GM12892 (cell line): ENCODE results near the gene STXBP4.

Experiments
- POLR2A ChIP-seq: IDR thresholded peaks from 2 replicates; pipeline ENCODE4 v1.6.1; 2011; ENCODE audit warnings: low read depth, low read length, control low read depth
- POLR2AphosphoS5 ChIP-seq: IDR thresholded peaks from 2 replicates; pipeline ENCODE4 v1.6.1; 2011; ENCODE audit warnings: low read depth, low read length, control low read depth

DNA sequence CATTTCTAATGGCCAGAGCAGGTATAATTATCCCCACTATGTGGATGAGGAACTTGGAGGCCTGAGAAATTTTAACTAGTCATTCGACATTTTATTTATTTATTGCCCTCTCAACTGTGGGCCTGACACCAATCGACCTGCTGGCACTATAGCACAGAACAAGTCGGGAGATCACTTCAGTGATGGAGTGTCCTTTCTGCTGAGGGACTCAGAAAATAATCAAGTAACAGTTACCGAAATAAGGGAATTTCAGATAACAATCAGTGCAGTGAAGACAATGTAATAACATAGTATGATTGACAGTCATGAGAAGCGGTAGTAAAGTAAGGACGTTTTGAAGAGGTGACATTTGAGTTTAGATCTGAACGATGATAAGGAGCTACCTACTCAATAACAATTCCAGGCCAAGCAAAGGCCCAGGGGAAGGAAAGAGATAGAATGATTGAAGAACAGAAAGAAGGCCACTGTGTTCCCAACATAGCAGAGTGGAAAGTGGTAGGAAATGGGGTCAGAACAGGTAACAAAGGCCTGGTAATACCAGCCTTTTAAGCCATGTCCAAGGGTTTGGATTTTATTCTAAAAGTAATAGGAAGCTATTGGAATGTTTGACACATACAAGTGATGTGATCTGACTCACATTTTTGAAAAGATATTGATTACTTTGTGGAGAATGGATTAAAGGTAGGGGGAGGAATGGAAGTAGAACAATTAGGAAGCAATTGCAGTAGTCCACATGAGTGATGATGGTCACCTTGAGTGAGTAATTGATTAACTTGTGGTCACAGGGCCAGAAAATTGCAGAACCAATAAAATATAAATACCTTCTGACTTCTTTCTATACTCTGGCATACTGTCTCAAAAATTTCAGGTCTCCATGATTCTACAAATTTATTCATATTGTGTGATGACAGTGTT lies 1.4 kb downstream of the STXBP4 start:
- TF ChIP-seq POLR2A (no peak), POLR2AphosphoS5 (no peak)
